H1 (cell line): Measurements from ENCODE around the gene SFT2D1. TPM values are rescaled to one million over a fixed set of nuclear protein-coding genes. Genes with fewer than 3 reads are reported as not detected.

Experiments
- CTCF ChIA-PET: fragments of 300-600 bp; sonication (Branson Sonifier 250); formaldehyde crosslinking; loops from one replicate; lab custom pipeline; 2021; ENCODE audit not compliant: partially characterized antibody; lab: Charles Lee
- POLR2A ChIA-PET: fragments of 300-600 bp; sonication (Branson Sonifier 250); formaldehyde crosslinking; loops from one replicate; lab custom pipeline; 2021; ENCODE audit warnings: inconsistent platforms; ENCODE audit not compliant: partially characterized antibody; lab: Charles Lee
- DNase-seq, 2 experiments: peaks; one replicate each; pipeline versions ENCODE4 v3.0.0 to v3.0.0-alpha.2; 2010 to 2022; ENCODE audit warnings: low spot score in 2 of 2, low read depth in 1 of 2, mixed read lengths in 1 of 2
- FAIRE-seq: peaks from 2 replicates; lab custom pipeline; 2011; peaks lifted over from hg19 to GRCh38; lab: Jason Lieb, UNC
- H2AFZ ChIP-seq: 2 replicates; pipeline ENCODE4 v1.8.1; 2012; ENCODE audit warnings: low read length, inconsistent platforms
- H2AK5ac ChIP-seq: 2 replicates; pipeline ENCODE4 v1.6.1; 2013; ENCODE audit warnings: low read depth, low read length
- H2BK120ac ChIP-seq: replicated peaks from 2 replicates; pipeline ENCODE3; 2013; ENCODE audit warnings: low read depth, low read length, inconsistent platforms
- H2BK12ac ChIP-seq: 2 replicates; pipeline ENCODE4 v1.6.1; 2013; ENCODE audit warnings: low read depth, low read length
- H2BK15ac ChIP-seq: 2 replicates; pipeline ENCODE4 v1.6.1; 2013; ENCODE audit warnings: low read length
- H2BK20ac ChIP-seq: 2 replicates; pipeline ENCODE4 v1.6.1; 2013; ENCODE audit warnings: low read length
- H2BK5ac ChIP-seq: 2 replicates; pipeline ENCODE4 v1.6.1; 2013; ENCODE audit warnings: low read depth, low read length
- H3K14ac ChIP-seq: 2 replicates; pipeline ENCODE4 v1.6.1; 2013; ENCODE audit warnings: inconsistent platforms; ENCODE audit not compliant: insufficient read length
- H3K18ac ChIP-seq: 2 replicates; pipeline ENCODE4 v1.6.1; 2013; ENCODE audit warnings: low read length; ENCODE audit errors: extremely low read depth
- H3K23ac ChIP-seq: 2 replicates; pipeline ENCODE4 v1.6.1; 2013; ENCODE audit warnings: inconsistent platforms; ENCODE audit not compliant: insufficient read length
- H3K23me2 ChIP-seq: 2 replicates; pipeline ENCODE4 v1.6.1; 2013; ENCODE audit warnings: low read depth, low read length
- H3K27ac ChIP-seq: 2 replicates; pipeline ENCODE4 v1.6.1; 2011; ENCODE audit warnings: low read depth, low read length, inconsistent platforms
- H3K27me3 ChIP-seq, 4 experiments: replicated peaks in 1 of 4; 1 replicate in 1 of 4; 2 replicates in 3 of 4; pipeline versions ENCODE4 v1.6.1 to v1.8.1; 2011 to 2013; ENCODE audit warnings: low read length in 3 of 4, mild to moderate bottlenecking in 3 of 4, inconsistent platforms in 2 of 4, mixed read lengths in 2 of 4, moderate library complexity in 1 of 4; ENCODE audit not compliant: control insufficient read depth in 3 of 4, insufficient read depth in 3 of 4; ENCODE audit errors: extremely low read depth in 1 of 4
- H3K36me3 ChIP-seq, 4 experiments: 2 replicates each; pipeline versions ENCODE4 v1.6.1 to v1.8.1; 2011 to 2013; ENCODE audit warnings: mild to moderate bottlenecking in 4 of 4, low read length in 3 of 4, moderate library complexity in 2 of 4, control low read depth in 1 of 4, inconsistent platforms in 1 of 4; ENCODE audit not compliant: insufficient read depth in 4 of 4, control insufficient read depth in 2 of 4
- H3K4ac ChIP-seq: replicated peaks from 2 replicates; pipeline ENCODE3; 2013; ENCODE audit warnings: low read length, low read depth, mixed read lengths, inconsistent platforms; ENCODE audit not compliant: insufficient read length
- H3K4me1 ChIP-seq, 4 experiments: replicated peaks in 1 of 4; 1 replicate in 1 of 4; 2 replicates in 3 of 4; pipeline versions ENCODE4 v1.6.1 to v1.8.1; 2011 to 2013; ENCODE audit warnings: low read length in 3 of 4, inconsistent platforms in 2 of 4, mixed read lengths in 1 of 4; ENCODE audit not compliant: insufficient read depth in 4 of 4, control insufficient read depth in 3 of 4
- H3K4me2 ChIP-seq, 2 experiments: 2 replicates each; pipeline versions ENCODE4 v1.6.1 to v1.8.1; 2011 to 2013; ENCODE audit warnings: low read depth in 2 of 2, low read length in 2 of 2, control low read depth in 1 of 2, inconsistent platforms in 1 of 2, mild to moderate bottlenecking in 1 of 2; ENCODE audit not compliant: insufficient read depth in 1 of 2
- H3K4me3 ChIP-seq, 4 experiments: fragments of 200-600, 300-600 bp in 1 of 4; sonication (generic), shearing (Covaris generic), sonication (Bioruptor Twin) in 1 of 4; 2 replicates each; pipeline versions ENCODE4 v1.5.1 to v1.8.1; 2011 to 2016; ENCODE audit warnings: low read length in 4 of 4, low read depth in 3 of 4, control low read depth in 2 of 4, inconsistent platforms in 2 of 4, mild to moderate bottlenecking in 2 of 4, mixed read lengths in 1 of 4, moderate library complexity in 1 of 4; ENCODE audit not compliant: insufficient read depth in 2 of 4; ENCODE audit errors: extremely low read depth in 1 of 4
- H3K56ac ChIP-seq: replicated peaks from 2 replicates; pipeline ENCODE3; 2013; ENCODE audit warnings: low read depth, mild to moderate bottlenecking, mixed read lengths, low read length, inconsistent platforms; ENCODE audit not compliant: insufficient read length
- H3K79me1 ChIP-seq: 2 replicates; pipeline ENCODE4 v1.6.1; 2013; ENCODE audit warnings: low read depth, low read length, control low read depth
- H3K79me2 ChIP-seq, 2 experiments: 2 replicates each; pipeline versions ENCODE4 v1.6.1 to v1.8.1; 2012 to 2013; ENCODE audit warnings: low read length in 2 of 2, mild to moderate bottlenecking in 2 of 2, inconsistent platforms in 1 of 2; ENCODE audit not compliant: insufficient read depth in 2 of 2, control insufficient read depth in 1 of 2
- H3K9ac ChIP-seq, 4 experiments: replicated peaks in 1 of 4; 1 replicate in 1 of 4; 2 replicates in 3 of 4; pipeline versions ENCODE4 v1.6.1 to v1.8.1; 2011 to 2013; ENCODE audit warnings: low read depth in 3 of 4, low read length in 3 of 4, control low read depth in 2 of 4, mild to moderate bottlenecking in 2 of 4, moderate library complexity in 2 of 4, inconsistent platforms in 1 of 4; ENCODE audit errors: extremely low read depth in 1 of 4
- H3K9me3 ChIP-seq, 2 experiments: 2 replicates each; pipeline versions ENCODE4 v1.6.1 to v1.8.1; 2012 to 2013; ENCODE audit warnings: mild to moderate bottlenecking in 2 of 2, moderate library complexity in 2 of 2, control low read depth in 1 of 2, inconsistent platforms in 1 of 2, low read depth in 1 of 2, low read length in 1 of 2, mixed read lengths in 1 of 2; ENCODE audit not compliant: insufficient read depth in 2 of 2
- H4K20me1 ChIP-seq, 2 experiments: replicated peaks in 1 of 2; 2 replicates each; pipeline versions ENCODE3 to v1.8.1; 2011 to 2013; ENCODE audit warnings: inconsistent platforms in 2 of 2, low read length in 2 of 2, mild to moderate bottlenecking in 1 of 2; ENCODE audit not compliant: insufficient read depth in 2 of 2, control insufficient read depth in 1 of 2
- H4K5ac ChIP-seq: 2 replicates; pipeline ENCODE4 v1.6.1; 2013; ENCODE audit warnings: low read length, low read depth, mixed read lengths, inconsistent platforms; ENCODE audit not compliant: insufficient read length
- H4K8ac ChIP-seq: 2 replicates; pipeline ENCODE4 v1.8.0; 2013; ENCODE audit warnings: mild to moderate bottlenecking, moderate library complexity, low read length, inconsistent platforms; ENCODE audit not compliant: insufficient read depth; ENCODE audit errors: extremely low read depth
- H4K91ac ChIP-seq: replicated peaks from 2 replicates; pipeline ENCODE3; 2013; ENCODE audit warnings: low read length, mixed read lengths, inconsistent platforms; ENCODE audit not compliant: insufficient read length
- CHD1 ChIP-seq: IDR thresholded peaks from 2 replicates; pipeline ENCODE4 v1.6.1; 2012; ENCODE audit warnings: low read depth, low read length, improper control_type of control experiment
- SP2 ChIP-seq: IDR thresholded peaks from 2 replicates; pipeline ENCODE4 v1.6.1; 2012; ENCODE audit warnings: mild to moderate bottlenecking, low read length, inconsistent platforms
- WGBS, 2 experiments: shearing (Covaris generic) in 1 of 2; methylation state at CpG; one replicate each; pipeline versions ENCODE4 v1.1.6 to v1.1.7; 2013 to 2015; ENCODE audit warnings: low lambda C conversion rate in 2 of 2, mixed read lengths in 2 of 2, inconsistent platforms in 1 of 2, low coverage in 1 of 2, missing lambda C conversion rate in 1 of 2; ENCODE audit not compliant: insufficient replicate concordance in 2 of 2, insufficient coverage in 1 of 2, insufficient read length in 1 of 2; ENCODE audit errors: extremely low coverage in 1 of 2, missing lambda C conversion rate in 1 of 2; 5-methylcytosine and 5-hydroxymethylcytosine counted together
- polyA plus RNA-seq, 7 experiments: library from polyadenylated mRNA; depleted of rRNA in 3 of 7; stranded (reverse) in 5 of 7; unstranded in 2 of 7; fragments of >200 nt in 5 of 7; fragments of 200-250 nt in 2 of 7; gene quantifications; 1 replicate in 5 of 7; 2 replicates in 1 of 7; 4 replicates in 1 of 7; pipeline versions ENCODE4 v1.2.1 to v1.2.3, GENCODE V29; 2011 to 2013; ENCODE audit warnings: missing spikeins in 2 of 7, mixed read lengths in 2 of 7
- total RNA-seq: library from RNA; stranded (reverse); fragmentation: NEBNext Ultra II Directional; extraction: Animal tissue kit (Norgen Biotek cat#: 25700); gene quantifications from 2 replicates; pipeline ENCODE4 v1.2.1, GENCODE V29; 2021

SFT2D1 gene
- total and polyA plus RNA-seq, 2 of the 8 experiments (the other 6 are each of a cell fraction or from before 2014, with no cell fraction given) = 52.3 to 76.1 TPM

- Histone ChIP-seq H3K23me2 (no peaks in the 10 kb centered on the region), H2AK5ac (no peak overlapping the region), H3K4ac (no peak overlapping the region), H4K91ac (no peak overlapping the region), H3K23ac (no peak overlapping the region), H3K14ac (no peak overlapping the region), H3K79me2 (no peaks in the 10 kb centered on the region), H2BK12ac (no peak overlapping the region), H3K4me3 (no peak overlapping the region), H3K27ac (no peak overlapping the region), H4K8ac (no peak overlapping the region), H2AFZ (no peak overlapping the region), H2BK5ac (no peak overlapping the region), H3K4me2 (no peak overlapping the region), H4K5ac (no peak overlapping the region), H2BK120ac (no peak overlapping the region), H3K36me3 (no peaks in the 10 kb centered on the region), H3K56ac (no peak overlapping the region), H2BK20ac (no peak overlapping the region), H4K20me1 (no peaks in the 10 kb centered on the region), H2BK15ac (no peak overlapping the region), H3K9me3 (no peaks in the 10 kb centered on the region), H3K79me1 (no peaks in the 10 kb centered on the region), H3K27me3 (peaks cover 0 to 5% (median 0%) of the 10 kb centered on the region in 4 experiments; a peak in 3 of 7 replicates), H3K9ac (no peak overlapping the region), H3K4me1 (peaks cover 0 to 3% (median 0%) of the 10 kb centered on the region in 4 experiments; a peak in 1 of 7 replicates), H3K18ac (no peak overlapping the region)
- DNase-seq (no peak), FAIRE-seq (no peak)
- TF ChIP-seq SP2 = no peak
- TF ChIP-seq CHD1 = no peak
- CTCF ChIA-PET = interaction anchor here (0.9 to 3.0 kb wide), 9 partner anchors 9 to 116 kb away, joined by 3 to 12 read pairs (median 6); no protein-coding TSS in a partner anchor
- 96% methylated on average over 6 of the region's 6 CpGs; no CpG with 5 or more reads in 1 of the 2 experiments for WGBS, 2 experiments
- POLR2A ChIA-PET = interaction anchor here (1.7 kb wide), 1 partner anchor 99 kb away, joined by 4 read pairs; no protein-coding TSS in a partner anchor
Observed at GRCh38 chr6:166284640-166285039, 57.7 kb downstream of the SFT2D1 start.
